ENCODE measurements around the gene RBM48. TPM values are rescaled to one million over a fixed set of nuclear protein-coding genes. Genes with fewer than 3 reads are reported as not detected.

The RBM48 gene
- total and polyA plus RNA-seq, 9 of the 15 experiments (the other 6 are each of a cell fraction or from before 2014, with no cell fraction given), result 9.9 to 35.1 (median 16.3) TPM

GRCh38 chr7:92528188-92528957 is at the start of gene RBM48, which contains the start of gene PEX1 (continued):
- no peak for TF ChIP-seq IRF1 (CRISPR knock-in tag; IDR thresholded peaks at IDR 0.05; ENCODE audit: borderline replicate concordance)
- TF ChIP-seq, protein P1, sequence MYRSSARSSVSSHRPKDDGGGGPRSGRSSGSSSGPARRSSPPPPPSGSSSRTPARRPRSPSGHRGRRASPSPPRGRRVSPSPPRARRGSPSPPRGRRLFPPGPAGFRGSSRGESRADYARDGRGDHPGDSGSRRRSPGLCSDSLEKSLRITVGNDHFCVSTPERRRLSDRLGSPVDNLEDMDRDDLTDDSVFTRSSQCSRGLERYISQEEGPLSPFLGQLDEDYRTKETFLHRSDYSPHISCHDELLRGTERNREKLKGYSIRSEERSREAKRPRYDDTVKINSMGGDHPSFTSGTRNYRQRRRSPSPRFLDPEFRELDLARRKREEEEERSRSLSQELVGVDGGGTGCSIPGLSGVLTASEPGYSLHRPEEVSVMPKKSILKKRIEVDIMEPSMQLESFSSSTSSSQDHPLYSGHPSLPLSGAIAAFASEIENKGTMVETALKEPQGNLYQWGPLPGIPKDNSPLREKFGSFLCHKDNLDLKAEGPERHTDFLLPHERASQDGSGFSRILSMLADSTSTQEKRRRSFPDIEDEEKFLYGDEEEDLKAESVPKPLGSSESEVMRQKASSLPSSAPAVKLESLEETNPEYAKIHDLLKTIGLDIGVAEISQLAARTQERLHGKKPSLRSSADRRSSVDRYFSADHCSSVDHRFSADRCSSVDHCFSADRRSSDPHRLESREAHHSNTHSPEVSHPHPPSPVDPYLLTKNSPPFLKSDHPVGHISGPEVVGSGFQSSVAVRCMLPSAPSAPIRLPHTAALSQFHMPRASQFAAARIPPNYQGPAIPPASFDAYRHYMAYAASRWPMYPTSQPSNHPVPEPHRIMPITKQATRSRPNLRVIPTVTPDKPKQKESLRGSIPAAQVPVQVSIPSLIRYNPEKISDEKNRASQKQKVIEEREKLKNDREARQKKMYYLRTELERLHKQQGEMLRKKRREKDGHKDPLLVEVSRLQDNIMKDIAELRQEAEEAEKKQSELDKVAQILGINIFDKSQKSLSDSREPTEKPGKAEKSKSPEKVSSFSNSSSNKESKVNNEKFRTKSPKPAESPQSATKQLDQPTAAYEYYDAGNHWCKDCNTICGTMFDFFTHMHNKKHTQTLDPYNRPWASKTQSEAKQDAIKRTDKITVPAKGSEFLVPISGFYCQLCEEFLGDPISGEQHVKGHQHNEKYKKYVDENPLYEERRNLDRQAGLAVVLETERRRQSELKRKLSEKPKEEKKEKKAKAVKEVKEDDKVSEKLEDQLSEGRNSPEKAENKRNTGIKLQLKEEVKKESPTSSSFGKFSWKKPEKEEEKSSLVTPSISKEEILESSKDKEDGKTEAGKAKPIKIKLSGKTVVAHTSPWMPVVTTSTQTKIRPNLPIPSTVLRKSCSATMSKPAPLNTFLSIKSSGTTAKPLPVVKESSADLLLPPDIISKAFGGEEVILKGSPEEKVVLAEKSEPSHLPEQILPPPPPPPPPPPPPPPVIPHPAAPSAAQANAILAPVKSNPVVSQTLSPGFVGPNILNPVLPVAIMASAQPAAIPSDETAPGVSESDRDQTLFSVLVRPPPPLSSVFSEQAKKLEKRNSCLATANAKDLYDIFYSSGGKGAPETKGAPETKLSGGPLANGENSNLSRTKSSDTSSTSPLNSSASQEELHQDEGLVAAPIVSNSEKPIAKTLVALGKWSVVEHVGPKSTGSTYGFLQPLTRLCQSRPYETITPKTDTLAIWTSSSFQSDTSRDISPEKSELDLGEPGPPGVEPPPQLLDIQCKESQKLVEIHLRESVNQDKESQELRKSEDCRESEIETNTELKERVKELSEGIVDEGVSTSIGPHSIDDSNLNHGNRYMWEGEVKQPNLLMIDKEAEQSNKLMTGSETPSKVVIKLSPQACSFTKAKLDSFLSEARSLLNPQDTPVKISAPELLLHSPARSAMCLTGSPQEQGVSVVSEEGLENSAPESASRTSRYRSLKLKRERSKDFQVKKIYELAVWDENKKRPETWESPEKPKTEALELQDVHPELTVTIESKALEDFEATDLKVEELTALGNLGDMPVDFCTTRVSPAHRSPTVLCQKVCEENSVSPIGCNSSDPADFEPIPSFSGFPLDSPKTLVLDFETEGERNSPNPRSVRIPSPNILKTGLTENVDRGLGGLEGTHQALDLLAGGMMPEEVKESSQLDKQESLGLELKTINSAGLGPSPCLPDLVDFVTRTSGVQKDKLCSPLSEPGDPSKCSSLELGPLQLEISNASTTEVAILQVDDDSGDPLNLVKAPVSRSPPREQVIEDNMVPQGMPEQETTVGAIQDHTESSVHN (IDR thresholded peaks at IDR 0.05; ENCODE audit: borderline replicate concordance in 1 of 2, low read depth in 1 of 2), result peak in 1 of 2 experiments; percentile 84; a peak in 2 of 4 replicates
- TF ChIP-seq MYNN (IDR thresholded peaks at IDR 0.05), result no peak
- TF ChIP-seq MYNN (CRISPR knock-in tag; IDR thresholded peaks at IDR 0.05), result no peak
- no peak for TF ChIP-seq ZNF445 (CRISPR knock-in tag; IDR thresholded peaks at IDR 0.05; ENCODE audit: low read depth)
- no peak for TF ChIP-seq SREBF1 (IDR thresholded peaks at IDR 0.05; ENCODE audit: borderline replicate concordance, low read depth, low read length)
- TF ChIP-seq, protein P2, sequence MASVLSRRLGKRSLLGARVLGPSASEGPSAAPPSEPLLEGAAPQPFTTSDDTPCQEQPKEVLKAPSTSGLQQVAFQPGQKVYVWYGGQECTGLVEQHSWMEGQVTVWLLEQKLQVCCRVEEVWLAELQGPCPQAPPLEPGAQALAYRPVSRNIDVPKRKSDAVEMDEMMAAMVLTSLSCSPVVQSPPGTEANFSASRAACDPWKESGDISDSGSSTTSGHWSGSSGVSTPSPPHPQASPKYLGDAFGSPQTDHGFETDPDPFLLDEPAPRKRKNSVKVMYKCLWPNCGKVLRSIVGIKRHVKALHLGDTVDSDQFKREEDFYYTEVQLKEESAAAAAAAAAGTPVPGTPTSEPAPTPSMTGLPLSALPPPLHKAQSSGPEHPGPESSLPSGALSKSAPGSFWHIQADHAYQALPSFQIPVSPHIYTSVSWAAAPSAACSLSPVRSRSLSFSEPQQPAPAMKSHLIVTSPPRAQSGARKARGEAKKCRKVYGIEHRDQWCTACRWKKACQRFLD (CRISPR knock-in tag; IDR thresholded peaks at IDR 0.05), result peak; percentile 16; the same call in 1 of the 2 replicates
- TF ChIP-seq OTX1 (CRISPR knock-in tag; IDR thresholded peaks at IDR 0.05), result peak; percentile 56; the same call in 1 of the 2 replicates
- no peak for TF ChIP-seq ZNF274 (IDR thresholded peaks at IDR 0.05; ENCODE audit: borderline replicate concordance, low read depth, low read length)
- TF ChIP-seq GTF2F1 (IDR thresholded peaks at IDR 0.05; ENCODE audit: low read depth, low read length), result no peak
- peak; percentile 91 for TF ChIP-seq NCOA6 (IDR thresholded peaks at IDR 0.05)
- no peak; the same call in 1 of the 2 replicates for TF ChIP-seq RUNX1 (IDR thresholded peaks at IDR 0.05; ENCODE audit: low read depth)
- TF ChIP-seq RBM34 (IDR thresholded peaks at IDR 0.05; ENCODE audit: borderline replicate concordance, insufficient read depth, low read length), result no peak
- peak; percentile 90 for TF ChIP-seq VEZF1 (CRISPR knock-in tag; IDR thresholded peaks at IDR 0.05)
